SK-N-SH (cell line): ENCODE measurements around the gene RASGRP4. TPM values are rescaled to one million over a fixed set of nuclear protein-coding genes. Genes with fewer than 3 reads are reported as not detected.

Experiments
- CTCF ChIA-PET: fragments of 300-600, 350-600 bp; formaldehyde crosslinking; extraction: SDS; loops from one replicate; lab custom pipeline; 2021; lab: Yijun Ruan, JAX
- POLR2A ChIA-PET: fragments of 350-600 bp; sonication (Branson Sonifier 250); formaldehyde crosslinking; extraction: SDS; loops from one replicate; lab custom pipeline; 2020; ENCODE audit warnings: antibody characterized with exemption, inconsistent platforms; lab: Yijun Ruan, JAX
- DNase-seq: peaks from one replicate; pipeline ENCODE4 v3.0.0; 2012
- H2AFZ ChIP-seq: fragments of 200-600 bp; sonication (generic); 2 replicates; pipeline ENCODE4 v1.8.1; 2016; ENCODE audit warnings: antibody characterized with exemption, mild to moderate bottlenecking, low read depth
- H3F3A ChIP-seq: fragments of 200-600 bp; sonication (generic); replicated peaks from 2 replicates; pipeline ENCODE3; 2016; ENCODE audit warnings: antibody characterized with exemption, mild to moderate bottlenecking; ENCODE audit not compliant: insufficient read depth
- H3K27ac ChIP-seq, 2 experiments: fragments of 200-500 bp in 1 of 2; fragments of 200-600 bp in 1 of 2; sonication (Bioruptor generic) in 1 of 2; sonication (generic), shearing (Covaris generic) in 1 of 2; 2 replicates each; pipeline versions ENCODE4 v1.5.1 to v1.6.1; 2014 to 2016; ENCODE audit warnings: low read depth in 2 of 2, inconsistent platforms in 1 of 2, low read length in 1 of 2, mild to moderate bottlenecking in 1 of 2, mixed read lengths in 1 of 2
- H3K27me3 ChIP-seq: fragments of 200-600 bp; sonication (generic), shearing (Covaris generic); 2 replicates; pipeline ENCODE4 v1.6.1; 2016; ENCODE audit warnings: mixed run types; ENCODE audit not compliant: insufficient read depth
- H3K36me3 ChIP-seq, 2 experiments: fragments of 200-500 bp in 1 of 2; fragments of 200-600 bp in 1 of 2; sonication (Bioruptor generic) in 1 of 2; sonication (generic) in 1 of 2; replicated peaks in 1 of 2; 2 replicates each; pipeline versions ENCODE3 to v1.5.1; 2014 to 2016; ENCODE audit warnings: low read length in 1 of 2, mild to moderate bottlenecking in 1 of 2; ENCODE audit not compliant: insufficient read depth in 2 of 2, control insufficient read depth in 1 of 2
- H3K4me1 ChIP-seq, 2 experiments: fragments of 200-500 bp in 1 of 2; fragments of 200-600 bp in 1 of 2; sonication (Bioruptor generic) in 1 of 2; sonication (generic), shearing (Covaris generic) in 1 of 2; 2 replicates each; pipeline versions ENCODE4 v1.5.1 to v1.6.1; 2014 to 2016; ENCODE audit warnings: low read depth in 1 of 2, low read length in 1 of 2, mixed run types in 1 of 2; ENCODE audit not compliant: insufficient read depth in 2 of 2, control insufficient read depth in 1 of 2
- H3K4me2 ChIP-seq: fragments of 200-600 bp; sonication (generic), shearing (Covaris generic); 2 replicates; pipeline ENCODE4 v1.6.1; 2017; ENCODE audit warnings: mixed run types
- H3K4me3 ChIP-seq, 2 experiments: fragments of 200-500 bp in 1 of 2; fragments of 200-600 bp in 1 of 2; sonication (Bioruptor generic) in 1 of 2; sonication (generic), shearing (Covaris generic) in 1 of 2; 2 replicates each; pipeline versions ENCODE4 v1.5.1 to v1.8.1; 2014 to 2016; ENCODE audit warnings: low read depth in 2 of 2, inconsistent platforms in 1 of 2, low read length in 1 of 2, mild to moderate bottlenecking in 1 of 2, mixed read lengths in 1 of 2, moderate library complexity in 1 of 2
- H3K79me2 ChIP-seq: fragments of 200-600 bp; sonication (generic); 2 replicates; pipeline ENCODE4 v1.8.1; 2017; ENCODE audit warnings: mild to moderate bottlenecking; ENCODE audit not compliant: insufficient read depth
- H3K9ac ChIP-seq: fragments of 200-600 bp; sonication (generic); 2 replicates; pipeline ENCODE4 v1.6.1; 2017; ENCODE audit warnings: mixed run types
- H3K9me2 ChIP-seq: fragments of 200-600 bp; sonication (generic); 2 replicates; pipeline ENCODE4 v1.6.1; 2017; ENCODE audit warnings: mixed run types
- H3K9me3 ChIP-seq: fragments of 200-600 bp; sonication (generic); 2 replicates; pipeline ENCODE4 v1.6.1; 2017; ENCODE audit warnings: mixed run types, mild to moderate bottlenecking, moderate library complexity
- H4K20me1 ChIP-seq: fragments of 200-600 bp; sonication (generic); 2 replicates; pipeline ENCODE4 v1.6.1; 2017; ENCODE audit warnings: mild to moderate bottlenecking, mixed run types; ENCODE audit not compliant: insufficient read depth
- ELF1 ChIP-seq: IDR thresholded peaks from 2 replicates; pipeline ENCODE4 v1.4.0; 2012
- GABPA ChIP-seq: IDR thresholded peaks from 2 replicates; pipeline ENCODE4 v1.4.0; 2012; ENCODE audit warnings: low read depth, mild to moderate bottlenecking
- MXI1 ChIP-seq: IDR thresholded peaks from 2 replicates; pipeline ENCODE4 v1.6.1; 2012; ENCODE audit warnings: mild to moderate bottlenecking, low read depth, low read length, improper control_type of control experiment
- NFIC ChIP-seq: IDR thresholded peaks from 2 replicates; pipeline ENCODE4 v1.4.0; 2012; ENCODE audit warnings: borderline replicate concordance
- RAD21 ChIP-seq: IDR thresholded peaks from 2 replicates; pipeline ENCODE4 v1.6.1; 2012; ENCODE audit warnings: mild to moderate bottlenecking, low read length
- TCF12 ChIP-seq: IDR thresholded peaks from 2 replicates; pipeline ENCODE4 v1.4.0; 2012
- TEAD4 ChIP-seq: IDR thresholded peaks from 2 replicates; pipeline ENCODE4 v1.4.0; 2012; ENCODE audit warnings: mild to moderate bottlenecking, borderline replicate concordance; ENCODE audit not compliant: insufficient read depth
- USF1 ChIP-seq: IDR thresholded peaks from 2 replicates; pipeline ENCODE4 v1.4.0; 2012; ENCODE audit warnings: low read depth, borderline replicate concordance
- YY1 ChIP-seq: IDR thresholded peaks from 2 replicates; pipeline ENCODE4 v1.4.0; 2012; ENCODE audit warnings: low read depth, mild to moderate bottlenecking
- WGBS: methylation state at CpG from one replicate; pipeline ENCODE4 v1.1.6; 2017; ENCODE audit warnings: low lambda C conversion rate; 5-methylcytosine and 5-hydroxymethylcytosine counted together
- polyA plus RNA-seq, 3 experiments: library from polyadenylated mRNA; depleted of rRNA; stranded (reverse); fragments of >200 nt; gene quantifications; 2 replicates each; pipeline ENCODE4 v1.2.3, GENCODE V29; 2012
- TF ChIP-seq, protein P1 (sequence below): fragments of 150-350 bp; IDR thresholded peaks from 2 replicates; pipeline ENCODE4 v1.6.1; 2017; ENCODE audit warnings: antibody characterized with exemption, low read length, low read depth, borderline replicate concordance

Gene RASGRP4
- polyA plus RNA-seq, 1 of the 3 experiments (the other 2 are of a cell fraction): not detected

DNA sequence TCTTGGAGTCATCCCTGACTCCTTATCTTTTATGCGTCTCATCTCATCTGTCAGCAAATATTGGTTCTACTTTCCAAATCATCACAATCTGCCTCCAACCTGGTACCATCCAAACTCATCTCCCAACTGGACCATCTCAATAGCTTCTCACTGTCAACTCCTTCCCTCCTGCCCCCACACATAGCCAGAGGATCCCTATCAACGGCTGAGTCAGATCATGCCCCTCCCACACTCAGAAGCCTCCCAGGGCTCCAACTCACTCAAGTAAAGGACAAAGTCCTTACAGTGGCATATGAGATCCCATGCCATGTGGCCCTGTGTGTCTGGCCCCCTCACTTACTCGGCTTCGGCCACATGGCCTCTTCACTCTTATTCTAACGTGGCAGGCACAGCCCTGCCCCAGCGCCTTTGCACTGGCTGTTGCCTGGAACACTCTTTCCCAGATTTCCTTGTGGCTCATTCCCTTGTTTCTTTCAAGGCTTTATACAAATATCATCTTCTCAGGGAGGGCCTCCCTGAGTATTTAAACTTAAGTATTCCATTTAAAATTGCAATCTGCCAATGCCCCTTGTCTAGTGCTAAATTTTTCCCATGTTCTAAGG lies 33.2 kb downstream of the RASGRP4 start:
- Histone ChIP-seq H3K27ac (no peak overlapping the region), H3F3A (peaks cover 10% of the 10 kb centered on the region), H3K9me3 (no peaks in the 10 kb centered on the region), H3K9ac (no peak overlapping the region), H4K20me1 (no peaks in the 10 kb centered on the region), H3K4me3 (no peak overlapping the region), H3K79me2 (peaks cover 32% of the 10 kb centered on the region), H3K9me2 (no peaks in the 10 kb centered on the region), H3K4me2 (no peak overlapping the region), H3K36me3 (peaks cover 22 to 35% of the 10 kb centered on the region in 2 experiments), H2AFZ (no peak overlapping the region), H3K4me1 (peaks cover 7 to 9% of the 10 kb centered on the region in 2 experiments; a peak in 2 of 4 replicates), H3K27me3 (no peaks in the 10 kb centered on the region)
- TF ChIP-seq, protein P1, sequence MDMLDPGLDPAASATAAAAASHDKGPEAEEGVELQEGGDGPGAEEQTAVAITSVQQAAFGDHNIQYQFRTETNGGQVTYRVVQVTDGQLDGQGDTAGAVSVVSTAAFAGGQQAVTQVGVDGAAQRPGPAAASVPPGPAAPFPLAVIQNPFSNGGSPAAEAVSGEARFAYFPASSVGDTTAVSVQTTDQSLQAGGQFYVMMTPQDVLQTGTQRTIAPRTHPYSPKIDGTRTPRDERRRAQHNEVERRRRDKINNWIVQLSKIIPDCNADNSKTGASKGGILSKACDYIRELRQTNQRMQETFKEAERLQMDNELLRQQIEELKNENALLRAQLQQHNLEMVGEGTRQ: no peak
- ChIA-PET CTCF (interaction anchor here (1.2 to 2.9 kb wide), 2 partner anchors 9 to 10 kb away, joined by 3 to 13 read pairs; partner anchors contain the start of gene FAM98C), POLR2A (no interaction called here)
- WGBS: 78% methylated on average over 6 of the region's 6 CpGs
- no peak for DNase-seq

- CTCF ChIA-PET: interaction anchor here (0.6 to 1.0 kb wide), 2 partner anchors 11 to 541 kb away, joined by 3 read pairs; partner anchors contain the start of gene FAM98C
- no peak for DNase-seq
- H3K27me3 ChIP-seq: no peaks in the 10 kb centered on the region
These were observed 34.0 kb downstream of the RASGRP4 start for GRCh38 chr19:38391911-38392464.

More at GRCh38 chr19:38391911-38392464, 34.0 kb downstream of the RASGRP4 start:
- POLR2A ChIA-PET: no interaction called here
- H4K20me1 ChIP-seq: no peaks in the 10 kb centered on the region
- H3K4me2 ChIP-seq: no peak overlapping the region
- TF ChIP-seq TEAD4: no peak
- no peak for TF ChIP-seq USF1
- TF ChIP-seq RAD21: no peak
- TF ChIP-seq ELF1: no peak
- TF ChIP-seq GABPA: no peak
- no peak for TF ChIP-seq TCF12
- TF ChIP-seq MXI1: no peak
- TF ChIP-seq NFIC: no peak
- TF ChIP-seq YY1: no peak
- TF ChIP-seq, all 33 proteins: peak for 0
- H3K27ac ChIP-seq: no peak overlapping the region
- peaks cover 9 to 10% of the 10 kb centered on the region in 2 experiments; a peak in 2 of 4 replicates for H3K4me1 ChIP-seq
- H3F3A ChIP-seq: peaks cover 17% of the 10 kb centered on the region
- H3K36me3 ChIP-seq: peaks cover 22 to 35% of the 10 kb centered on the region in 2 experiments
- no peak overlapping the region for H3K9ac ChIP-seq
- H3K79me2 ChIP-seq: peaks cover 32% of the 10 kb centered on the region
- H3K9me2 ChIP-seq: no peaks in the 10 kb centered on the region
- H3K9me3 ChIP-seq: no peaks in the 10 kb centered on the region
- no peak overlapping the region for H2AFZ ChIP-seq
- no peak overlapping the region for H3K4me3 ChIP-seq
- WGBS: 87% methylated on average over 8 of the region's 8 CpGs
